PC-3 (cell line): ENCODE data around the gene TYK2. TPM values are rescaled to one million over a fixed set of nuclear protein-coding genes. Genes with fewer than 3 reads are reported as not detected.

ENCODE experiments used
- ATAC-seq: fragments of 200-7000 bp; cut with Tn5 transposase; 2 replicates; pipeline ENCODE4 v1.9.1; 2020; ENCODE audit warnings: mild to moderate bottlenecking, moderate library complexity
- BruUV-seq: library from RNA; stranded (reverse); fragments of 400-500 nt; replicated peaks from 2 replicates; lab custom pipeline; 2021; lab: Mats Ljungman, UMichigan
- CTCF ChIA-PET: fragments of 300-600 bp; sonication (Branson Sonifier 250); formaldehyde crosslinking; loops from one replicate; lab custom pipeline; 2022; ENCODE audit warnings: antibody characterized with exemption; lab: Charles Lee
- POLR2A ChIA-PET: fragments of 300-600 bp; sonication (Branson Sonifier 250); formaldehyde crosslinking; loops from one replicate; lab custom pipeline; 2022; ENCODE audit warnings: antibody characterized with exemption; ENCODE audit not compliant: unreplicated experiment; lab: Charles Lee
- DNase-seq: peaks from one replicate; pipeline ENCODE4 v3.0.0-alpha.2; 2015
- H2AFZ ChIP-seq: fragments of 300-600 bp; sonication (generic); 2 replicates; pipeline ENCODE4 v1.6.0; 2016; ENCODE audit warnings: antibody characterized with exemption, low read length
- H3F3A ChIP-seq: fragments of 300-600 bp; sonication (generic); one replicate; pipeline ENCODE4 v1.6.0; 2017; ENCODE audit warnings: antibody characterized with exemption, low read length, control low read depth, mild to moderate bottlenecking; ENCODE audit not compliant: unreplicated experiment
- H3K27ac ChIP-seq: fragments of 300-600 bp; sonication (generic); 2 replicates; pipeline ENCODE4 v1.5.1; 2016; ENCODE audit warnings: mild to moderate bottlenecking, low read length
- H3K27me3 ChIP-seq: fragments of 300-600 bp; sonication (generic); 2 replicates; pipeline ENCODE4 v1.6.1; 2016; ENCODE audit warnings: low read length, mixed read lengths
- H3K36me3 ChIP-seq: fragments of 300-600 bp; sonication (generic); 2 replicates; pipeline ENCODE4 v1.6.1; 2016; ENCODE audit warnings: low read depth, mixed run types, low read length, mixed read lengths
- H3K4me1 ChIP-seq: fragments of 300-600 bp; sonication (generic); 2 replicates; pipeline ENCODE4 v1.5.1; 2016; ENCODE audit warnings: low read length; ENCODE audit not compliant: insufficient read depth
- H3K4me2 ChIP-seq: fragments of 300-600 bp; sonication (generic); 2 replicates; pipeline ENCODE4 v1.6.0; 2016; ENCODE audit warnings: low read length
- H3K4me3 ChIP-seq: fragments of 300-600 bp; sonication (generic); 2 replicates; pipeline ENCODE4 v1.5.1; 2016; ENCODE audit warnings: mild to moderate bottlenecking, low read length, mixed read lengths
- H3K79me2 ChIP-seq: fragments of 300-600 bp; sonication (generic); 2 replicates; pipeline ENCODE4 v1.6.1; 2017; ENCODE audit warnings: low read length, mixed read lengths
- H3K9ac ChIP-seq: fragments of 300-600 bp; sonication (generic); 2 replicates; pipeline ENCODE4 v1.6.0; 2016; ENCODE audit warnings: mild to moderate bottlenecking, low read length
- H3K9me2 ChIP-seq: fragments of 300-600 bp; sonication (generic); replicated peaks from 2 replicates; pipeline ENCODE4 v1.6.1; 2016; ENCODE audit warnings: mixed run types, low read length, mixed read lengths
- H3K9me3 ChIP-seq: fragments of 300-600 bp; sonication (generic); 2 replicates; pipeline ENCODE4 v1.6.1; 2016; ENCODE audit warnings: low read length, mixed read lengths
- H4K20me1 ChIP-seq: fragments of 300-600 bp; sonication (generic); 2 replicates; pipeline ENCODE4 v1.6.1; 2016; ENCODE audit warnings: low read length, mixed read lengths
- CTCF ChIP-seq: fragments of 300-600 bp; sonication (generic); conservative IDR thresholded peaks from 2 replicates; pipeline ENCODE4 v1.5.1; 2017; ENCODE audit warnings: antibody characterized with exemption, low read depth, mild to moderate bottlenecking, low read length
- EZH2 ChIP-seq: fragments of 300-600 bp; sonication (generic); IDR thresholded peaks from one replicate; pipeline ENCODE4 v1.6.1; 2017; ENCODE audit warnings: antibody characterized with exemption, mild to moderate bottlenecking, low read length; ENCODE audit not compliant: unreplicated experiment
- EZH2phosphoT487 ChIP-seq: fragments of 300-600 bp; sonication (generic); IDR thresholded peaks from 2 replicates; pipeline ENCODE4 v1.6.1; 2018; ENCODE audit warnings: mild to moderate bottlenecking, antibody characterized with exemption, low read length, borderline replicate concordance
- intact Hi-C: fragments of 100-400 bp; cut with micrococcal nuclease; formaldehyde crosslinking; loops from 2 replicates; pipeline ENCODE4 v1.9.0; 2023
- total RNA-seq: library from RNA; depleted of rRNA; stranded (reverse); fragments of >200 nt; gene quantifications from 2 replicates; pipeline ENCODE4 v1.2.3, GENCODE V29; 2014

TYK2 gene
- total RNA-seq, 1 experiment from 2014 or later, result 177 TPM

GRCh38 chr19:10332158-10332964, 48.0 kb downstream of the TYK2 start:
- peaks cover 22% of the 10 kb centered on the region for H3K4me1 ChIP-seq
- H3K9ac ChIP-seq, result peak overlapping the region; percentile 86
- H4K20me1 ChIP-seq, result peaks cover 10% of the 10 kb centered on the region
- TF ChIP-seq EZH2phosphoT487, result no peak
- TF ChIP-seq CTCF, result no peak
- TF ChIP-seq EZH2, result no peak
- ChIA-PET CTCF (interaction anchor here (0.6 to 2.2 kb wide), 2 partner anchors 62 to 84 kb away, joined by 5 to 15 read pairs; partner anchors contain the start of gene ICAM1), POLR2A (interaction anchor here (0.5 to 0.6 kb wide), 2 partner anchors 10 to 61 kb away, joined by 4 read pairs; partner anchors contain the start of gene ICAM1)
- ATAC-seq, result no peak
- H3K4me3 ChIP-seq, result peak overlapping the region; percentile 84
- H3K36me3 ChIP-seq, result peaks cover 27% of the 10 kb centered on the region
- H3F3A ChIP-seq, result no peaks in the 10 kb centered on the region
- H3K4me2 ChIP-seq, result peak overlapping the region; percentile 96
- no peaks in the 10 kb centered on the region for H3K9me2 ChIP-seq
- intact Hi-C loops, result loop anchor here (10.0 kb wide), 1 partner anchor 52 kb away; the partner anchor contains the start of gene TYK2
- BruUV-seq, result TSS peak; percentile 55
- peaks cover 53% of the 10 kb centered on the region for H3K79me2 ChIP-seq
- H3K27me3 ChIP-seq, result no peaks in the 10 kb centered on the region
- DNase-seq, result no peak
- peak overlapping the region; percentile 84 for H2AFZ ChIP-seq
- no peak overlapping the region for H3K27ac ChIP-seq
- no peaks in the 10 kb centered on the region for H3K9me3 ChIP-seq

GRCh38 chr19:10329555-10329954, 50.8 kb downstream of the TYK2 start:
- Histone ChIP-seq H3K9me3 (no peaks in the 10 kb centered on the region), H3K27ac (no peak overlapping the region), H3K4me1 (peaks cover 17% of the 10 kb centered on the region), H3K4me2 (no peak overlapping the region), H3K9me2 (no peaks in the 10 kb centered on the region), H3K79me2 (peaks cover 53% of the 10 kb centered on the region), H3K9ac (no peak overlapping the region), H2AFZ (no peak overlapping the region), H3F3A (no peaks in the 10 kb centered on the region), H3K4me3 (no peak overlapping the region), H4K20me1 (peaks cover 10% of the 10 kb centered on the region), H3K27me3 (no peaks in the 10 kb centered on the region), H3K36me3 (peaks cover 45% of the 10 kb centered on the region)
- ATAC-seq, result no peak
- ChIA-PET CTCF (interaction anchor here (0.5 kb wide), 1 partner anchor 315 kb away, joined by 9 read pairs; no protein-coding TSS in a partner anchor), POLR2A (no interaction called here)
- TF ChIP-seq EZH2 (no peak), CTCF (no peak), EZH2phosphoT487 (no peak)
- DNase-seq, result no peak
- BruUV-seq, result no TSS peak
- intact Hi-C loops, result no loop called here
